ENCODE data around the gene MAFB. TPM values are rescaled to one million over a fixed set of nuclear protein-coding genes. Genes with fewer than 3 reads are reported as not detected.

The MAFB gene
- total and polyA plus RNA-seq, 12 donors = 7.5 to 79.0 (median 37.6) TPM

DNA sequence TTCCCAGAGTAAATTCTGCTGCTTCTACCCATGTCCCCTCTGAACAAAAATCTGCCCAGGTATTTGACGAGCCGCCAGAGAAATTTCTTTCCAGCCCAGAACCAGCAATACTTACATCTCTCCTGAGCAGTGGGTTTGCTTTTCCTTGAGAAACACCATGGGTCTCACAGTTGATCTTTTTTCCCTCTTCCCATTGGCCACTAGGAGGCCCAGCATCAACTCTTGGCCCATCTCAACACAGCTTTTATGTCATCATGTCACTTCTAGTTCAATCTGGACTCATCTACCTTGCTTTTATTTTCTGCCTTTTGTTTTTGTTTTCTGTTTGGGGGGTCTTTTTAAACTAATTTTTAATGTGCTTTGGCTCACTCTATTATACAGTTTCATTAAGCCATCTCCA, 18.8 kb downstream of the MAFB start:
- DNase-seq = no peak
- WGBS, 4 donors = 89 to 100% (median 98%) methylated on average over 2 of the region's 2 CpGs

DNA sequence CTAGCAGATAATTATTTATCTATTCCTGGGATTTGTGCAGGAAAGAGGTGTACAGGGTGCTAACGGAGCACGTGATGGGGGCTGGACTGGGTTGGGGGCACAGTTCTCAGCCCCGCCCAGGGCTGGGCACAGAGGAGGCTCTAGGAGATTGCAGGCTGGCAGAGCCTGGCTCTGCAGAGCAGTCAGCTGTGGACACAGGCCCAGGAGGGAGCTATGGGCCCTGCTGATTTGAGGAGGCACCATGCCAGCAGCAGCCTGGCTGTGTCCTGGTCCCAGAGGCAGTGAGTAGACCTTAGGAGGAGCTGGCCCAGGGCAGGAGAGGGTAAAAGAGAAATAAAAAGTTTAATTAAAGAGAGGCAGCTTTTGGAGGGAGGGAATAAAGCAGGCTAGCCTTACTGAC, 19.3 kb downstream of the MAFB start:
- Histone ChIP-seq H3K27ac (no peak overlapping the region), H3K27me3 (no peaks in the 10 kb centered on the region), H3K4me1 (replicated peaks in 1 of 2) (no peaks in the 10 kb centered on the region), H3K9me3 (replicated peaks in 1 of 3) (no peaks in the 10 kb centered on the region), H3K4me3 (no peak overlapping the region), H3K36me3 (replicated peaks in 1 of 2) (no peaks in the 10 kb centered on the region)
- WGBS, 4 donors = 85 to 96% (median 90%) methylated on average over 3 of the region's 3 CpGs
- DNase-seq = peak in 1 of 7 donors; percentile 16
- intact Hi-C loops (cut with DNase I) = no loop called here
- TF ChIP-seq, protein P1, sequence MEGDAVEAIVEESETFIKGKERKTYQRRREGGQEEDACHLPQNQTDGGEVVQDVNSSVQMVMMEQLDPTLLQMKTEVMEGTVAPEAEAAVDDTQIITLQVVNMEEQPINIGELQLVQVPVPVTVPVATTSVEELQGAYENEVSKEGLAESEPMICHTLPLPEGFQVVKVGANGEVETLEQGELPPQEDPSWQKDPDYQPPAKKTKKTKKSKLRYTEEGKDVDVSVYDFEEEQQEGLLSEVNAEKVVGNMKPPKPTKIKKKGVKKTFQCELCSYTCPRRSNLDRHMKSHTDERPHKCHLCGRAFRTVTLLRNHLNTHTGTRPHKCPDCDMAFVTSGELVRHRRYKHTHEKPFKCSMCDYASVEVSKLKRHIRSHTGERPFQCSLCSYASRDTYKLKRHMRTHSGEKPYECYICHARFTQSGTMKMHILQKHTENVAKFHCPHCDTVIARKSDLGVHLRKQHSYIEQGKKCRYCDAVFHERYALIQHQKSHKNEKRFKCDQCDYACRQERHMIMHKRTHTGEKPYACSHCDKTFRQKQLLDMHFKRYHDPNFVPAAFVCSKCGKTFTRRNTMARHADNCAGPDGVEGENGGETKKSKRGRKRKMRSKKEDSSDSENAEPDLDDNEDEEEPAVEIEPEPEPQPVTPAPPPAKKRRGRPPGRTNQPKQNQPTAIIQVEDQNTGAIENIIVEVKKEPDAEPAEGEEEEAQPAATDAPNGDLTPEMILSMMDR (IDR thresholded peaks at IDR 0.05) = no peak
- TF ChIP-seq POLR2A (IDR thresholded peaks at IDR 0.05) = no peak

More for the DNA sequence above, 18.8 kb downstream of the MAFB start:
- Histone ChIP-seq H3K27ac (no peak overlapping the region), H3K4me3 (no peak overlapping the region), H3K9me3 (replicated peaks in 1 of 3) (no peaks in the 10 kb centered on the region), H3K4me1 (replicated peaks in 1 of 2) (no peaks in the 10 kb centered on the region), H3K36me3 (replicated peaks in 1 of 2) (no peaks in the 10 kb centered on the region), H3K27me3 (no peaks in the 10 kb centered on the region)
- intact Hi-C loops (cut with DNase I) = no loop called here
- TF ChIP-seq POLR2A (IDR thresholded peaks at IDR 0.05) = no peak
- TF ChIP-seq, protein P1 (IDR thresholded peaks at IDR 0.05) = no peak

DNA sequence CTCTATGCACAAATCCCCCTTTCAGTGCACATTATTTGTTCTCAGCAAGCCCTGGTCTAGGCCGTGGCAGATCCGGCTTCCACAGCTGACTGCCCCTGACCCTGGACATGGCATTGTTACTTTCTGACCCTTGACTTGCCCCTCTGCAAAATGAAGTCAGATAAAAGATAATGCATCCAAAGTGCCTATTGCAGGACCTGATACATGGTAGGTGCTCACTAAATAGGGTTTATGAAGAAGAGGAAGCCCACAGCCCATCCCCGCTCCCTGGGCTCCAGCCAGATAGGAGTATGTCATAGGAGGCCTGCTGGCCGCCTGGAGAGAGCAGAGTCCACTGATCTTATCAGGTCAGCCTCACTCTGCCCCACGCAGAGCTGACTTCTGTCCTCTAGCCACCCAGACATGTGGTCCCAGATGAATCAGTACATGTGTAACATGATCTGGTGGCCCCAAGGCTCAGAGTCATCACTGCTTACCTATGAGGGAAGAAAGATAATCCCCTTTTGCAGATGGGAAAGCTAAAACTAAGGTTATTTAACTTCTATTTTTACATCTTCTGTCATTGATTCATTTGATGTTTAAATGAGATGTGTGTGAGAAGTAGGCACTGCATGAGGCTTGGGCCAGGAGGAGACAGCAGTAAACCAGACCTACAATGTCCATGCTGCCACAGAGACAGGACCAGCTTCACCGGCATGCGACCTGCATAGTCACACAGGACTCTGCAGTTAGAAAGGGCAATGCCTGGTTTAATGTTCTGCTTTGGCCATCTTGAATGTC, 20.4 kb downstream of the MAFB start:
- no peak overlapping the region for H3K4me3 ChIP-seq
- DNase-seq = peak in 1 of 7 donors; percentile 33
- H3K4me1 ChIP-seq (replicated peaks in 1 of 2) = no peaks in the 10 kb centered on the region
- intact Hi-C loops (cut with DNase I) = no loop called here
- H3K36me3 ChIP-seq (replicated peaks in 1 of 2) = no peaks in the 10 kb centered on the region
- no peaks in the 10 kb centered on the region for H3K9me3 ChIP-seq (replicated peaks in 1 of 3)
- 73 to 80% (median 79%) methylated on average over 7 of the region's 7 CpGs for WGBS, 4 donors
- no peak overlapping the region for H3K27ac ChIP-seq
- H3K27me3 ChIP-seq = no peaks in the 10 kb centered on the region
- TF ChIP-seq POLR2A (IDR thresholded peaks at IDR 0.05) = no peak
- TF ChIP-seq, protein P1 (IDR thresholded peaks at IDR 0.05) = no peak

DNA sequence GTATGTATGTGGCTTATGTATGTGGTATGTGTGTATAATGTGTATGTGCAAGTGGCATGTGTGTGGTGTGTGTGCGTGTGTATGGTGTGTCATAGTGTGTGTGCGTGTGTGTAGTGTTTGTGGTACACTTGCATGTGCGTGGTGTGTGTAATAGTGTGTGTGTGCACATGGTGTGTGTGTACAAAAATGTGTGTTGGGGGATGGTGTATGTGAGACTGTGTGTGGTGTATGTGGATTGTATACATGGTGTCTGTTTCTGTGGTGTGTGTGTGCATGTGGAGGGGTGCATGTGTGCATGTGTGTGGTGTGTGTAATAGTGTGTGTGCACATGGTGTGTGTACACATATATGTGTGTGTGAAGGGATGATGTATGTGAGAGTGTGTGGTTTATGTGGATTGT, 21.5 kb downstream of the MAFB start:
- DNase-seq = no peak
- Histone ChIP-seq H3K27ac (no peak overlapping the region), H3K36me3 (replicated peaks in 1 of 2) (no peaks in the 10 kb centered on the region), H3K4me3 (no peak overlapping the region), H3K4me1 (replicated peaks in 1 of 2) (no peaks in the 10 kb centered on the region), H3K27me3 (no peaks in the 10 kb centered on the region), H3K9me3 (replicated peaks in 1 of 3) (no peaks in the 10 kb centered on the region)
- WGBS, 4 donors = 87 to 92% (median 90%) methylated on average over 3 of the region's 3 CpGs
- no peak for TF ChIP-seq POLR2A (IDR thresholded peaks at IDR 0.05)
- TF ChIP-seq, protein P1 (IDR thresholded peaks at IDR 0.05) = no peak
- intact Hi-C loops (cut with DNase I) = no loop called here
